22Rv1 (cell line): ENCODE data around the gene ECD.

Experiments
- ZFX ChIP-seq: fragments of 450-650 bp; IDR thresholded peaks from 2 replicates; pipeline ENCODE4 v1.6.1; 2017; ENCODE audit warnings: antibody characterized with exemption, borderline replicate concordance
- TF ChIP-seq, protein P1 (sequence below): fragments of 450-650 bp; IDR thresholded peaks from 2 replicates; pipeline ENCODE4 v1.5.1; 2017; ENCODE audit warnings: mild to moderate bottlenecking

DNA sequence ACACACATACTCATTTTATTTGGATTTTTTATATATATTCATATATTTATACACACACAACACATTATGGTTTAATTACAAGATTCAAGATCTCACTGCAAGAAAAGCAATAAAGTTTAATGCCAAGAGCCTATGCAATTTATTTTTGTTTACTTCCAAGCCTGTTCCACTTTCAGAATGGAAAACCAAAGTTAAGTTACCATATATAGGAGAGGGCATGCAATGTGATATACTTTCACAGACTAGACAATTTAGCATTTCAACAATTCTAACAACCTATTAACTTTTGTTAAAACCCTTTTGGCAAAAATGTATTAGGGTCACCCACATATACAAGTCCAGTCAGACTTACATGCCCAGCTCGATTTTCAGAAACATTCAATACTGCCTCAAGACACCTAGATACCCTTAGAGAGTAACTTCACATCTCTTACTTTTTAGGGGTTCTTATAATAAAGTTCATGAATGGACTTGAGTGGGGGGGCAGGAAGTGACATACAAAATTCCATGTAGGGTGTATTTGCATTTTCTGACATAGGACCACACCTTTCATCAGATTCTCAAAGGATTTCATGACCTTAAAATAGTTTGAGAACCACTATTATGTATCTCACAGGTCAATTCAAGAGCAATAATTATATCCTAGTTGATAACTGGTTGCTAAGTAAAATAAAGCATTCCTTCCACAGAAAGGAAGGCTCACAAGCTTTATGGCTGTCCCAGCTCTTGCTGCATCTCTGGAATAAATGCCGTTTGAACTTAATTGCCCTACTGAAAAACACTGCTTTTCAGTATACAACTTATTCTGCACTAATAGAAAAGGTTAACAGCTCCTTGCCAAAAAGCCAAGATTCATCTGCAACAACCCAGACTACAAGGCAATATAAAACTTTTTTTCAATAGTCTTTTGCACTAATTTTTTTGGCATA lies 73.6 kb downstream of the ECD start:
- TF ChIP-seq, protein P1, sequence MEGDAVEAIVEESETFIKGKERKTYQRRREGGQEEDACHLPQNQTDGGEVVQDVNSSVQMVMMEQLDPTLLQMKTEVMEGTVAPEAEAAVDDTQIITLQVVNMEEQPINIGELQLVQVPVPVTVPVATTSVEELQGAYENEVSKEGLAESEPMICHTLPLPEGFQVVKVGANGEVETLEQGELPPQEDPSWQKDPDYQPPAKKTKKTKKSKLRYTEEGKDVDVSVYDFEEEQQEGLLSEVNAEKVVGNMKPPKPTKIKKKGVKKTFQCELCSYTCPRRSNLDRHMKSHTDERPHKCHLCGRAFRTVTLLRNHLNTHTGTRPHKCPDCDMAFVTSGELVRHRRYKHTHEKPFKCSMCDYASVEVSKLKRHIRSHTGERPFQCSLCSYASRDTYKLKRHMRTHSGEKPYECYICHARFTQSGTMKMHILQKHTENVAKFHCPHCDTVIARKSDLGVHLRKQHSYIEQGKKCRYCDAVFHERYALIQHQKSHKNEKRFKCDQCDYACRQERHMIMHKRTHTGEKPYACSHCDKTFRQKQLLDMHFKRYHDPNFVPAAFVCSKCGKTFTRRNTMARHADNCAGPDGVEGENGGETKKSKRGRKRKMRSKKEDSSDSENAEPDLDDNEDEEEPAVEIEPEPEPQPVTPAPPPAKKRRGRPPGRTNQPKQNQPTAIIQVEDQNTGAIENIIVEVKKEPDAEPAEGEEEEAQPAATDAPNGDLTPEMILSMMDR = no peak
- TF ChIP-seq ZFX = no peak
